Left lobe of liver (tissue), 2 donors: ENCODE measurements around the gene NT5C1A. TPM values are rescaled to one million over a fixed set of nuclear protein-coding genes. Genes with fewer than 3 reads are reported as not detected.

Experiments
- ATAC-seq: fragments of 200-7000 bp; cut with Tn5 transposase; one replicate; pipeline ENCODE4 v1.9.1; 2020; ENCODE audit warnings: mild to moderate bottlenecking, moderate library complexity
- DNase-seq: peaks from one replicate; pipeline ENCODE4 v3.0.0-alpha.2; 2020; ENCODE audit warnings: low spot score
- total RNA-seq: library from RNA; stranded (reverse); gene quantifications from one replicate; pipeline ENCODE4 v1.2.1, GENCODE V29; 2021
- donor health status: DM: no; HTN: no; CAD: no; lungs with moderate emphysema.
- donor health status: DM: no; HTN: yes; CAD: no.

NT5C1A gene
- total RNA-seq, 1 donor from 2014 or later = not detected

DNA sequence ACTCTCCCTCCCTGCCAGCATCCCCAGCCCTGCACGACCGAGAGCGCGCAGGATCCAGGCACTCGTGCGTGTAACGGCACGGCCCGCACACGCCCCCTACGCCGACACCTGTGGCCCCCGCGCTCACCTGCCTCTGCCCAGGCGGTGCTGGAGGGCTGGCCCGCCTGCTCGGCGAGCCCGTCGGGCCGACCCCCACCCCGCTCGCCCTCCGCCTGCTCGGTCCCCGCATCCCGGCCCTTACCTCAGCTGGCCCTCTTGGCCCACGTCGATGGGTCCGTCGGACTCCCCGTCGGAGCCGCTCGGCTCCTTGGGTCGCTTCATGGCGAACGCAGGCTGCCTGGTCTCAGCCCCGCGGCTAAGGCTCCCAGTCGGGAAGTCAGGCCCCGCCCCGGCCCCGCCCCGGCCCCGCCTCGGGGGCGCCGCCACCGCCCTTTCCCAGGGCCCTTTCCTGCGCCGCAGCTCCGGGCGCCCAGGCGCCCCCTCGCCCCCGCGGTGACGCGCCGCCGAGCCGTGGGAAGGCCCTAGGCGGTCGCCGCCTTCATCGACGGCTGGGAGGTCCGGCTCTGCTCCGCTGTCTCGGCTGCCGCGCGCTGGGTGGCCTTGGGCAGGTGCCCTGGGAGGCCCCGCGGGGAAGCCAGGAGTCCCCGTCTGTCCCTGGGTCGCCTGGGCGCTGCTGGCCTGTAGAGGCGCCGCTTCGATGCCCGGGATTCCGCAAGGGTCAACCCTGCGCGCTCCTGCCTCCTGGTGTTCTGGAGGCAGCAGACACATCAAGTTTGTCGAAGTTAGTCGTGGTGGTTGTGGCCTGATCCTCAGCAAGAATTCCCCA lies 32.4 kb downstream of the NT5C1A start, which contains the start of gene HEYL:
TSS of gene HEYL (minus strand) at position 339 of the 826 bp plus-strand sequence. CDS start at position 321, 18 bp downstream.
- peak; percentile 55 for DNase-seq
- peak; percentile 80 for ATAC-seq

DNA sequence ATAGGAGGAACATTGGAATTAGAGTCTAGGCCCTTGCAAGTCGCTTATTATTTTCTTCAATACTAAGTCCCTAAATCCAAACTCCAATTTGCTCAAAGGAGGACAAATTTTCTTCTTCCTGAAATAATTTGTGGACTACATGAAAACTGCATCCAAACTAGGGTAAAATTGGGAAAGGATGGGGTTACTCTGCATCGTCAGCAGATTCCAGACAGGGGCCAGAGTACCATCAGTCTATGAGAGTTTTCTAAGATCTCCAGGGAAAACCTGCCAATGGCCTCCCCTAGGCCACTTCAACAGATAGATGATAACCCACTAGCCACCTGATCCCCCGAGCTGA lies 33.0 kb downstream of the NT5C1A start:
- DNase-seq (no peak), ATAC-seq (no peak)

DNA sequence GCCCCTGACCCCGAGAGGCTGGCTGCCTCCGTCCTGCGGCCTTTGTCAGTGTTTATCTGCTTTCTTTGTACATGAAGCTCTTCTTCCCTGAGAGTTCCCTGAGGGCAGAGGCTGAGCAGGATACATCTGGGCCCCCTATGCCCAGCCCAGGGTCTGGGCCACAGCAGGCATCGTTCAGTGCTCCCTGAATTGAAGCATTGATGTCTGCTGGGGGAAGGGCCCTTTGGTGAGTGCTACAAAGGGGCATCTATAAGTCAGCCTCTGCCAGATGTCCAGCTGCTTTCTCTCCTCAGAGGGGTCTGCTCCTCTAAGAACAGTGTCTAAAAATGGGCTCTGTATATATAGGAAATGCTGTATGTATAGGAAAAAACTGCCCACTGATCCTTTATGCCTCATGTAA lies 34.5 kb downstream of the NT5C1A start:
- ATAC-seq (no peak), DNase-seq (no peak)

DNA sequence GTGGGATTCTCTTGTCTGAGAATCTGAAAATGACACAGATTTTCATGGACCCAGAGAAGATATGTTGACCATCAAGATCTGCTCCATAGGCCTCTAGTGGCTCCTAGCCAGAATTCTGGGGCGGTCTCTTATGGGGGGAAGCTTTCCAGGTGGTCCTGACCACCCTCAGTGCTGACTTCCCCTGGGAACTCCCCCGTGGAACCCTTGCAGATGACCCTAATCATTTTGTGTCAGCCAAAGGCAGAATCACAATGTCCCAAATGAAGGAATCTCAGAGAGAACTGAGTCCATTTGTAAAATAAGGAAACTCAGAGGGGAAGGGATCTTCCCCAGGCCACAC lies 36.1 kb downstream of the NT5C1A start:
- no peak for ATAC-seq
- DNase-seq = no peak

DNA sequence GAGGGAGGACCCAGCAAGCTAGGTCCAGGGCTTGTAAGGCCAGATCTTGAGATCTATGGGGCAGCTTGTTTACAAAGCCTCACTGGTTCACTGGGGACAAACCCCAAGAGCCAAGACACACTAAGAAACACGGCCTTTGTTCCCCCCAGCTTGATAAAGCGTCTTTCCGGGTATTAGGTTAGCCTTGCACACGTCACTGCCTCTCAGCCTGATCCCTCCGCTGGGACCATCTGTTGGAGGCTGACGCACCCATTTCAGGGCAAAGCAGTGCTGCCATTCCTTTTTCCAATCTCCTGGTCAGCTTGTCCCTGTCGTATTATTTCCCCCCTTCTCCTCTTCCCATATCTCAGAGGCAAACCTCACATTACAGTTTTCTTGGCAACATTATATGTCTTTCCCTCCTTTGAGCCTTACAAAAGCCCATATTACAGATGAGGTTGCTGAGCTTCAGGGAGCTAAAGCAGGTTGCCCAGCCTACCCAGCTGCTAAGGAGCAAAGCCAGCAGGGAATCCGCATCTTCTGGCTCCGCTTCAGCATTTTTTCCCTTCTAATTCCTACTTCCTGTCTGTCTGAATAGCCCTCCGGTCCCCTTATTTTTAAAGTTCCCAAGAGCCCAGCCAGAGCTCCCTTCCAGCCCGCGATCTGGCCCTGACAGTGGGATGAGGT lies 36.6 kb downstream of the NT5C1A start:
- no peak for ATAC-seq
- DNase-seq = no peak

DNA sequence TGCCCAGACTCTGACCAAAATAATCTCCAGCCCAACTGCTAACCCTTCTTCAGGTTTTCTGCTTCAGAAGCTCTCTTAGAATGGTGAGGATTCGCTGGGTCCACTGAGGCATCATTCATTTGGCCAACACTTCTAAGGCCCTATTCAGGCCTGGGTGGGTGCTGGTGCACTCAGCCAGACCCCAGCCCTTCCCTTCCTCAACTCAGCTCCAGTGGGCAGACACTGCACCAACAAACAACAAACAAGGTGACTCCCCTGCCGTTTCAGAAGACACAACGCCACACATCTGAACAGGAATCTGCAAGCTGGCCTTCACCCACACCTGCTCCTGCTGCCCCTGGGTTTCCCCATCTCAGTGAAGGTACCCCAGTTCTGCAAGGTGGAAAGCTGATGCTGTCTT lies 38.5 kb downstream of the NT5C1A start:
- ATAC-seq = no peak
- no peak for DNase-seq

DNA sequence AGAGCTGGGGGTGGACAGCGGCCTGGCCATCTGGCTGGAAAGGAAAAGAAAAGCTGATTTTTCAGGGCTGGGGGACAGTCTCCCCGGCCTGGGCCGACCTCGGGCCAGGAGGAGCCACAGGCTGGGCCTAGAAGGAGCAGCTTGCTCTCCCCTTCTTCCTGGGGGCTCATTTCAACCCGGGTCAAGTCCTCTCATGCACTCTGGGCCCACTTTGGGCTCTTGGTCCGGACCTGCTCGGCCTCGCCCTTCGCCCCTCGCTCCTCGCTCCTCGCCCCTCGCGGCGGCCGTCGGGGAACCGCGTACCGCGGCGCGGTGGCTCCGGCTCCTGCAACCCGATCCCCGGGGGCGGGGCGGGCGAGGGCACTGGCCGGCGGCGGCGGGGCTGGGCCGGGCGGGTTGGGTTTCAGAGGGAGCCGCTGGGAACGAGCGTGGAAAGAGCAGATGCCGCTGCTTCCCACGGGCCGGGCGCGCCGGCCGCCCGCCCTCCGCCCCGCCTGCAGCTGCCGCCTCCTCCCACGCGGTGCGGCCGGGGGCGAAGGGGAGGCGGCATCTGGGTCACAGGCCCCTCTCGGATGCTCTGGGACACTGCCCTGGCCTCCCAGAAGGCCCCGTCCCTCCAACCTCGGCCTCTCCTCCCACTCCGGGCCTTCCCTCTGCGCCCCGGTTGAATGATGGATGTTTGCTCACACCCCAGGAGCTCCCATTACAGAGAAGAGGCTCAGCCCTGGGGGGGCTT lies 39.1 kb downstream of the NT5C1A start:
- ATAC-seq = peak; percentile 87
- DNase-seq = no peak

DNA sequence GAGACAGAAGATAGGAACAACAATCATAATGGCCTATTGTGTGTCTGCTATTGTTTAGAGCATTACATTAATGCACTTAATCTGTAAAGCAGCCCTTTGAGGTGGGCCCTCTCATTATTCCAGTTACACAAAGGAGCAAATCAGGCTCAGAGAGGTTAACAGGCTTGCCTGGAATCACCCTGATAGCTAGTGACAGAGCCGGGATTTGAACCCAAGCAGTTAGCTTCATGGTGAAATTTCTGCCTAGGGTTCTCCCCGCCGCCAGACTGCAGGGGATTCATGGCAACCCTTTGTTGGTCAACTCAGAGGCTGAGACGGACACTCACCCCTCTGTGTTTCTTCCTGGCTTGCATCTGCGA lies 39.6 kb downstream of the NT5C1A start:
- no peak for DNase-seq
- no peak for ATAC-seq

DNA sequence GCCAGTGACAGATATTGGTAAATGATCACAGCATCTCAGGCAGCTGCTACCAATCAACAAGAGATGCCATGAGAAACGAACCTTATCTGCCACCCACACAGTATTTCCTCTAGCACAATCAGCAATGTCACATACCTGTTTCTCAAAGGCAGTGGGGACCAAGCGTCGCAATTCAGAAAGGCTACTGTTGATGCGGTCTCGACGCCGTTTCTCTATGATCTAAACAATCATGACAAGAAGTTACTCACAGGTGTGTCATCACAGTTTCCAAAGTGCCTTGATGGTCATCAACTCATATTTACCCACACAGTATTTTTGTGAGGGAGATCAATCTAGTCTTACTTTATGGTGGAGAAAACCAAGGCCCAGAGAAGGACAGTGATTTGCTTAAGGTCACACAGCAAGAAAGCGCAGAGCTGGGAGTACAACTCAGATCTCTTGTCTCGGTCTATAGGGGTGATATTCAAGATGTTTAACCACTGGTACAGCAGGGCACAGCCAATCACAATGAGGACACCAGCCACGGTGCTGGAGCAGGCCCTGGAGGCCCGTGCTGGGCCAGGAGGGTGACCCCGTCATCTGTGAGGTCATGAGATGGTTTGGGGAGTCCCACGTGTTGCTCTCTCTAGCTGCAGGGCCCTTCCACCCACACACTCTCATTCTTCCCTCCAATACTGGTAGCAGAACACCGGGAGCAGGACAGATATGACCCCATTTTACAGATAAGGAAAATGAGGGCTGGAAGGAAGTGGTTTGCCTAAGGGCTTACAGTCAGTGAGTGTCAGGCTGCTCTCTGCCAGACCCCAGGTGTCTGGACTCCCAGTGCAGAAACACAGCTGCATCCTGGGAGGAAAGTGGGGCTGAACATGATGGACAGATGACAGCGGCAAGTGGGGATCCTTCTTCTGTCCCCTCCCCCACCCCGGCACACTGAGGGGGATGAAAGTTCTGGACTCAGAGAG lies 40.3 kb downstream of the NT5C1A start:
- DNase-seq (no peak), ATAC-seq (no peak)

DNA sequence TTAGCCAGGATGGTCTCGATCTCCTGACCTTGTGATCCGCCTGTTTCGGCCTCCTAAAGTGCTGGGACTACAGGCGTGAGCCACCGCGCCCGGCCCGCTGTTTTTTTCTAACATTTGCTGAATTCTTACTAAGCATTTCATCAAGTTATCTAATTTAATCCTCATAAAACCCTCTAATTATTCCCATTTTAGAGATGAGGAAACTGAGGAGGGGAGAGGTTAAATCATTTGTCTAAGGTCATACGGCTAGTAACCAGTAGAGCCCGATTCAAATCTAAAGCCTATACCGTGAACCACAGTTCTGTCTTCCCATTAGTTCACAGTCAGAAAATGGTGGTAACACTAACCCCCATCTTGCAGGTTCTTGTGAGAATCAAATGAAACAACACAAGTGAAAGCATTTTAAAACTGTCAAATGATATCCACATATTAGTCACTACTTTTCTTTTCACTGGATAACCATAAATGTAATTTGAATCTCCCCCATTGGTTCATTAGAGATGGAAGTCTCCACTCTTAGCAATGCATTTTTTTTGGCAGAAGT lies 43.0 kb downstream of the NT5C1A start:
- ATAC-seq (no peak), DNase-seq (no peak)

DNA sequence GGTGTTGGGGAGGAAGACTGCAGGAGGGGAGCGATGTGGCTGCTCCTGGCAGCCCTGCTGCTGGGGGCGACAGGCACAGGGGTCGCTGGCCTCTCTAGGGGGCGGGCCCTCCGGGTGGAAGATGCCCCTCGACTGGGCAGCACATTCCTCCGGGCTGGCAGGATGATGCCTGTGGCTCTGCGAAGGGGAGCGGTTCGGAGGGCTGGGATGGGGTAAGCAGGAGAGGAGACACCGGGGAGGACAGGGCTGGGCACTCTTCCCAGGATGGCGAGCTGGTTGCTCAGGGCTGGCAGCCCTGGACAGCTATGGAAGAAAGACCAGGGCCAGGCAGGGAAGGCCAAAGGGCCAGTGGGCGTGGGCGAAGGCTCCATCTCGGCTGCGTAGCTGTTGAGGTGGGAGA lies 45.3 kb downstream of the NT5C1A start:
- ATAC-seq (no peak), DNase-seq (no peak)

DNA sequence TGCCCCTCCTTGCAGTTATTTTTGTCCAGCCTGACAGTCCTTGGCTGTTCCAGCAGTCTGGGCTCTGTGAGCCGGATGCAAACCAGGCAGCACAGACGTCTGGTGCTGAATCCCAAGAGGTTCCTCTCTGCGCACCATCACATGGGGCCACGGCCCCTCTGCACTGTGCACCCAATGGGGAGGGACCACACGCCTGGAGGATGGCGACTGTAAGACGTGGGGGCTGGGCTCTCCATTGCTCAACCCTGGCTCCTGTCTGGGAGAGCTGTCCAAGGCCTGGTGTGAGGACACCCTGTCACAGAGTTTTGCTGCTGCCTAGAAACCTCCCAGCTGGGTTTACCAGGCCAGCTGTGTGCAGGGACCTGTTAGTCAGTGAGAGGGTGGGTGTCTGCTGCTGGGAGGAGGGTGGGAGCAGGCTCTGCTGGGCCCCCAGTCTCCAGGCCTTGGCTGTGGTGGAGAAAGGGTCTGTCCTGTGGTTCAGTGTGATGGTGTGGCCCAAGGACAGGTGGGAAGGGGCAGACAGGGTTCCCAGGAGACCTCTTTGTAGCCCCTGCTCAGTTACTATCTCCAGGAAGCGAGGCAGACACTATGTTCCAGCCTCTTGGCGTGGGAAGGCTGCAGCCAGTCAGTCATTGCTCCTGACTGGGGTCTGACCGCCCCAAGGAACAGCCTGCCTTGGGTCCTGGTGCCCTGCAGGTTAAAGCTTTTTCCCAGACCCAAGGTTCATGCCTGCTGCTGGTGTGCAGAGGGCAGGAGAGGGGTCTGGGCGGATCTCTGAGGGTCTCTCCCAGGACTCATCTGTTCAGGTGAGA lies 46.2 kb downstream of the NT5C1A start:
- ATAC-seq = peak; percentile 72
- peak; percentile 47 for DNase-seq

DNA sequence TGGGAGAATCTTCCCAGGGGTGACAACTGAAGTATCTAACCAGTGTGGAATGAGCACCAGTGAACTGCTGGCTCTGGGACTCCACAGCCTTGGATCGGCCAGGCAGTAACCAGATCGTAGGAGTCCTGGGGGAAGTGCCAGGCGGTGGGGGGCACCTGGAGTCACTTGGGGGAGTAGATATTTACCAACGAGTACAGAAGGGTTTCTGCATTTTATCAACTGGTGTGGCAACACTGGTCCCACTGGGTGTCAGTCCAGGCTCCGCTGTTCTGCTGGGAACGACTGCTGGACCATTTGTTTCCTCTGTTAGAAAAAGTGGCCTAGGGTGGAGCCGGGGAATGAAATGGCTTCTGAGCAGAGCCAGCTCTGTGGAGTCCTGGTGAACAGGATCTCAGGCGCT lies 46.9 kb downstream of the NT5C1A start:
- ATAC-seq (no peak), DNase-seq (no peak)

DNA sequence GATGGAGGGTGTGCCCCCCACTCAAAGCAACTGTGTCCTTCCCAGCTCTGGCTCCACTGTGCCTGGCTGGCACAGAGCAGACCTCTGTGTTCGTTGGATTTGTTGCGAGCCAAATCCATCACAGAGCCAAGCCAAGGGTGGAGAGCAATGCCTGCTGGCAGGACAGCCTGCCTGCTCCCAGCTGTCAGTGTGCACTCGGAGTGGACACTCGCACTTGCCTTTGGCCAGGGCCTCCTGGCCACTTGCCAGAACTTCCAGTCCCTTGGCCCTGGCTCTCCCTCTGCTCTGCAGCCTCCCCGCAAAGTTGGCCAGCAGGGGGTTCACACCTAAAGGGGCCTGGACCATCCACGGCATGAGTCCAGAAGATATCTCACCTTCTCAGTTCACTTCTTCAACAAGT lies 48.9 kb downstream of the NT5C1A start:
- ATAC-seq = peak; percentile 24
- no peak for DNase-seq

DNA sequence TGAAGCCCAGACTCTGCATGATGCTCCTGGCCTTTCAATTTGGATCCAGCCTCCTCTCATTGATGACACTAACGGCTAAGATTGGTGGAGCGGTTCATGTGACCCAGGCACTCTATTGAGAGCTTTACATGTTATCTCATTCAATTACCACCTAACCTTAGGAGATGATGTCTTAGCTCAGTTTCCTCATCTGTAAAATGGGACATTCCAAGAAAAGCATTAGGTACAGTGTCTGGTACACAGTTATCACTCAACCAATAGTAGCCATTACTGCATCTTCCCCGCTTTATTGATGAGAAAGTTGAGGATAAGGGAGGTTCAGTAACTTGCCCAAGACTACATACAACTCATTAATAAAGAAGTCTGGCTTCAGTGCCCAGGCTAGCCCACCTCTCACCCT lies 49.5 kb downstream of the NT5C1A start:
- ATAC-seq (no peak), DNase-seq (no peak)

DNA sequence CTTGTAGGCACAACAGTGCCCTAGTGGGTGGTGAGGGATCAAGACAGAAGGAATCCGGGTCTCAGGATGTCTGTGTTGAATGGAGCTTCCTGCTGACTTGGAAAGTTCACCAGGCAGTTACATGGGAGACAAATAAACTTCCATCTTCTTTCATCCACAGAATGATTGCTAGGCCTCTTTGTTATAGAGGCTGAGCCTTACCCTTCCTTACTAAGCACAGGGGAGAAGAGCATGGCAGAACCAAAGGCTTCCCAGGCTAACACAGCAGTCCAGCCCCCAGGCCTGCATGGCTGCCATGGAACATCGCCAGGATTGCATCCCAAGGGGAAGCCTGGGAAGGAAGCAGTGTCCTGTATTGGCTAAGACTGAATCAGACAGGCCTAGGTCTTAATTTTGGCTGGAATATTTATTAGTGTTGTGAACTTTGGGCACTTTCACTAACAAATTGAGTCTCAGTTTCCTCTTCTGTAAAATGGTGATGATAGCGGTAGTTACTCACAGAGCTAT lies 51.2 kb downstream of the NT5C1A start:
- no peak for ATAC-seq
- DNase-seq = no peak

DNA sequence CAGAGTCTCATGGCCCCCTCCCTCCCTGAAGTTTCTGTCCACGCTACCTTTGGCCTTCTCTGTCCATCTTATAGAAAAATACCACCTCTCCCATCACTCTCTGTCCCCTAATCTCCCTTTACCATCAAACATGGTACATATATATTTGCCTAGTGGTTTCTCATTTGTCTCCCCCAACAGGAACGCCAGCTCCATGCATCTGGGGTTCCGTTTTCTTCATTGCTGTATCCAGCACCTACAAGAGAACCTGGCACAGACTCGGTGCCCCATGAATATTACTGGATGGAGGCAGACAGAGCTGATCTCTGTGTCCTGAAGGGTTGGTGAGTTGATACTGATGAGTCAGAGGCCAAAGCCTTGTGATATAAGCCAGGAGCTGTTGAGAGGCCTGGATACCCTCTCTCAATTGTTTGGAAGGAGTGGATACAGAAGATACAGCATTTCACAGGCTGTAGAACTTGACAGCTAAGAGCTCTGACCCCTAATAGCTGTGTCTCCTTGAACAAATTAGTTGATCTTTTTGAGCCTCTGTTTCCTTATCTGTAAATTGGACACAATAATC lies 54.3 kb downstream of the NT5C1A start:
- ATAC-seq (no peak), DNase-seq (no peak)

DNA sequence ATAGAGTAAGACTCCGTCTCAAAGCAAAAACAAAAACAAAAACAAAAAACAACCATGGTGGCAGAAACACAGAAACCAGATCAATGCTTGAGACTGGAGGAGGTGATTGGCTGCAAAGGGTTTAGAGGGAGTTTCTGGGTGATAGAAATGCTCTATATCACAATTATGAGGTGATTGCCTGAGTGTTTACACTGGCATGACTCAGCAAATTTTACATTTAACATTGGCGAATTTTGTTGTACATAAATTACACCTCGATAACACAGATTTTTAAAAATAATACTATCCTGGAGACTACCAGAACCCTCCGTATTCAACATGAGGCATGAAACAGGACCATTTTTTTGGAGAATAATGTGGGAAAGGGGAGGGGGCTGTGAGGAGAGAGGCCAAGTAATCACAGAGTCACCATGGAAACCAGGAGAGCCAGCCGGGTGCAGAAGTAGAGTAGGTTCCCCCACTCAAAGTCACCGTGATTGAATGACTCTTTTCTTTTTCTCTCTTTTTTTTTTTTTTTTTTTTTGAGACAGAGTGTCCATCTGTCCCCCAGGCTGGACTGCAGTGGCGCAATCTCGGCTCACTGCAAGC lies 56.7 kb downstream of the NT5C1A start:
- ATAC-seq (no peak), DNase-seq (no peak)

DNA sequence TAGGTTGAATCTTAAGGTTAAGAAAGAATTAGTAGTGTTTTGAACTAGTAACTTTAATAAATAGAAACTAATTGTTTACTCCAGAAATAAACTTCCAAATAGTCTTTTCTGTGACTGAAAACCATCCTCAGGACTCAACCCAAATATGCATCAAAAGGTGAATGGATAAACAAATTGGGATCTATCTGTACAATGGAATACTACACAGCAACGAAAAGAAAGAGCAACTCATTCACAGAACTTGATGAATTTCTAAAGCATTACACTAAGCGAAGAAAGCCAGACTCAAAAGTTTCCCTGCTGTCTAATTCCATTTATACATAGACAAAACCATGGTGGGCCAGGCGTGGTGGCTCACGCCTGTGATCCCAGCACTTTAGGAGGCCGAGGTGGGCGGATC lies 57.4 kb downstream of the NT5C1A start:
- ATAC-seq = no peak
- DNase-seq = no peak
